ENCODE results near the gene SLC19A2. TPM values are rescaled to one million over a fixed set of nuclear protein-coding genes. Genes with fewer than 3 reads are reported as not detected.
"Not testable (repeated sequence)": the region's sequence is repeated elsewhere in the genome, so short reads cannot be mapped to it uniquely, and the experiment has no call there.

Gene SLC19A2
- 1 to 10 TPM; 4.9 to 8.0 TPM for total RNA-seq

GRCh38 chr1:169485431-169486280, at the start of gene SLC19A2:
SLC19A2 (minus strand) TSS chr1:169485944; CDS start chr1:169485766, 178 bp downstream.
- Histone ChIP-seq H3K9ac (ENCODE audit: low read depth in 2 of 2, low read length in 2 of 2) (peak within 1 kb of the TSS; percentile 82 to 94), H3K36me3 (no peaks in the 10 kb centered on the region), H3K27me3 (no peaks in the 10 kb centered on the region), H3K4me1 (no peaks in the 10 kb centered on the region), H3K27ac (peak within 1 kb of the TSS; percentile 94), H3K4me3 (peak within 1 kb of the TSS; percentile 89), H3K9me3 (no peaks in the 10 kb centered on the region)
- TF ChIP-seq CTCF (IDR thresholded peaks at IDR 0.05) = no peak
- peak; percentile 100 for DNase-seq
- intact Hi-C loops (cut with DNase I) = no loop called here

- Histone ChIP-seq H3K4me1 (no peaks in the 10 kb centered on the region), H3K9ac (ENCODE audit: low read depth in 2 of 2, low read length in 2 of 2) (no peak overlapping the region), H3K27ac (no peak overlapping the region), H3K4me3 (no peak overlapping the region), H3K9me3 (no peaks in the 10 kb centered on the region), H3K36me3 (no peaks in the 10 kb centered on the region), H3K27me3 (no peaks in the 10 kb centered on the region)
- TF ChIP-seq CTCF (IDR thresholded peaks at IDR 0.05) = no peak
- DNase-seq = no peak
- intact Hi-C loops (cut with DNase I) = no loop called here
Observed at GRCh38 chr1:169534653-169535052, 48.9 kb upstream of the SLC19A2 start.

GRCh38 chr1:169533528-169534190, 47.9 kb upstream of the SLC19A2 start:
- H3K27me3 ChIP-seq; H3K27ac ChIP-seq; H3K36me3 ChIP-seq; H3K4me1 ChIP-seq; H3K9me3 ChIP-seq; DNase-seq; H3K4me3 ChIP-seq; H3K9ac ChIP-seq (ENCODE audit: low read depth in 2 of 2, low read length in 2 of 2); intact Hi-C loops (cut with DNase I): not testable (repeated sequence)

- H3K36me3 ChIP-seq = no peaks in the 10 kb centered on the region
- no peaks in the 10 kb centered on the region for H3K27me3 ChIP-seq
- H3K4me1 ChIP-seq = peaks cover 8% of the 10 kb centered on the region
- no peak overlapping the region for H3K4me3 ChIP-seq
- H3K27ac ChIP-seq = no peak overlapping the region
- TF ChIP-seq CTCF (IDR thresholded peaks at IDR 0.05) = no peak
- H3K9ac ChIP-seq (ENCODE audit: low read depth in 2 of 2, low read length in 2 of 2) = no peak overlapping the region
- DNase-seq = no peak
- H3K9me3 ChIP-seq = no peaks in the 10 kb centered on the region
- intact Hi-C loops (cut with DNase I) = no loop called here
Observed at GRCh38 chr1:169530448-169530847, 44.7 kb upstream of the SLC19A2 start.

GRCh38 chr1:169529068-169529642, 43.4 kb upstream of the SLC19A2 start:
- Histone ChIP-seq H3K9me3 (no peaks in the 10 kb centered on the region), H3K36me3 (no peaks in the 10 kb centered on the region), H3K4me1 (peaks cover 8% of the 10 kb centered on the region), H3K27me3 (no peaks in the 10 kb centered on the region), H3K9ac (ENCODE audit: low read depth in 2 of 2, low read length in 2 of 2) (peak overlapping the region in 1 of 2 donors; percentile 30), H3K4me3 (no peak overlapping the region), H3K27ac (peak overlapping the region; percentile 67)
- intact Hi-C loops (cut with DNase I) = no loop called here
- DNase-seq = peak; percentile 93
- no peak for TF ChIP-seq CTCF (IDR thresholded peaks at IDR 0.05)

Measured in colonic mucosa (tissue), 4 donors.